MM.1S (cell line): ENCODE data around the gene HECTD4.

Experiments used
- DNase-seq: peaks from one replicate; pipeline ENCODE4 v3.0.0-alpha.2; 2015
- H2AFZ ChIP-seq: fragments of 300-600 bp; sonication (generic); 2 replicates; pipeline ENCODE4 v1.6.0; 2016; ENCODE audit warnings: antibody characterized with exemption, low read length
- H3F3A ChIP-seq: fragments of 300-600 bp; sonication (generic); 2 replicates; pipeline ENCODE4 v1.6.1; 2016; ENCODE audit warnings: mild to moderate bottlenecking, antibody characterized with exemption, low read length, moderate library complexity, mixed read lengths; ENCODE audit not compliant: insufficient read depth
- H3K27ac ChIP-seq: fragments of 300-600 bp; sonication (generic); 2 replicates; pipeline ENCODE4 v1.5.1; 2016; ENCODE audit warnings: mild to moderate bottlenecking, low read length
- H3K27me3 ChIP-seq: fragments of 300-600 bp; sonication (generic); replicated peaks from 2 replicates; pipeline ENCODE4 v1.6.0; 2016; ENCODE audit warnings: low read length; ENCODE audit not compliant: insufficient read depth
- H3K36me3 ChIP-seq: fragments of 300-600 bp; sonication (generic); replicated peaks from 2 replicates; pipeline ENCODE4 v1.6.1; 2016; ENCODE audit warnings: mild to moderate bottlenecking, low read length, mixed read lengths; ENCODE audit not compliant: insufficient read depth
- H3K4me1 ChIP-seq: fragments of 300-600 bp; sonication (generic); 2 replicates; pipeline ENCODE4 v1.6.1; 2016; ENCODE audit warnings: low read length, mixed read lengths
- H3K4me2 ChIP-seq: fragments of 300-600 bp; sonication (generic); 2 replicates; pipeline ENCODE4 v1.6.0; 2016; ENCODE audit warnings: low read depth, low read length
- H3K4me3 ChIP-seq: fragments of 300-600 bp; sonication (generic); 2 replicates; pipeline ENCODE4 v1.5.1; 2016; ENCODE audit warnings: low read length, mixed read lengths
- H3K79me2 ChIP-seq: fragments of 300-600 bp; sonication (generic); 2 replicates; pipeline ENCODE4 v1.6.1; 2016; ENCODE audit warnings: mixed run types, low read length, mixed read lengths
- H3K9ac ChIP-seq: fragments of 300-600 bp; sonication (generic); 2 replicates; pipeline ENCODE4 v1.6.1; 2016; ENCODE audit warnings: low read length, mixed read lengths
- H3K9me2 ChIP-seq: fragments of 300-600 bp; sonication (generic); replicated peaks from 2 replicates; pipeline ENCODE4 v1.6.1; 2016; ENCODE audit warnings: mild to moderate bottlenecking, low read length, mixed read lengths; ENCODE audit not compliant: insufficient read depth
- H3K9me3 ChIP-seq: fragments of 300-600 bp; sonication (generic); replicated peaks from 2 replicates; pipeline ENCODE4 v1.6.1; 2016; ENCODE audit warnings: mild to moderate bottlenecking, low read length, mixed read lengths; ENCODE audit not compliant: insufficient read depth
- H4K20me1 ChIP-seq: fragments of 300-600 bp; sonication (generic); 2 replicates; pipeline ENCODE4 v1.6.1; 2016; ENCODE audit warnings: mild to moderate bottlenecking, low read length, moderate library complexity, mixed read lengths; ENCODE audit not compliant: insufficient read depth
- CTCF ChIP-seq: fragments of 300-600 bp; sonication (generic); IDR thresholded peaks from 2 replicates; pipeline ENCODE4 v1.5.1; 2016; ENCODE audit warnings: antibody characterized with exemption, low read length, mixed read lengths
- EZH2 ChIP-seq: fragments of 300-600 bp; sonication (generic); optimal IDR thresholded peaks from 2 replicates; pipeline ENCODE3; 2017; ENCODE audit warnings: low read depth, mild to moderate bottlenecking, antibody characterized with exemption, low read length, mixed read lengths
- EZH2phosphoT487 ChIP-seq: fragments of 300-600 bp; sonication (generic); IDR thresholded peaks from 2 replicates; pipeline ENCODE4 v1.6.1; 2018; ENCODE audit warnings: antibody characterized with exemption, low read length

HECTD4 gene

GRCh38 chr12:112307317-112308011 is 74.8 kb downstream of the HECTD4 start:
- no peak overlapping the region for H3K4me2 ChIP-seq
- no peak overlapping the region for H3K27ac ChIP-seq
- no peaks in the 10 kb centered on the region for H3K27me3 ChIP-seq
- H3K4me3 ChIP-seq = no peak overlapping the region
- H2AFZ ChIP-seq = no peak overlapping the region
- H3K79me2 ChIP-seq = no peaks in the 10 kb centered on the region
- DNase-seq = no peak
- no peaks in the 10 kb centered on the region for H3K4me1 ChIP-seq
- no peaks in the 10 kb centered on the region for H3F3A ChIP-seq
- H4K20me1 ChIP-seq = no peaks in the 10 kb centered on the region
- no peak for TF ChIP-seq EZH2
- no peak for TF ChIP-seq CTCF
- no peak for TF ChIP-seq EZH2phosphoT487
- H3K9me2 ChIP-seq = no peaks in the 10 kb centered on the region
- H3K36me3 ChIP-seq = no peaks in the 10 kb centered on the region
- H3K9ac ChIP-seq = no peak overlapping the region
- H3K9me3 ChIP-seq = no peaks in the 10 kb centered on the region

- Histone ChIP-seq H3K36me3 (no peaks in the 10 kb centered on the region), H3K27me3 (no peaks in the 10 kb centered on the region), H3K9me2 (no peaks in the 10 kb centered on the region), H3K9ac (no peak overlapping the region), H3K4me1 (no peaks in the 10 kb centered on the region), H3F3A (no peaks in the 10 kb centered on the region), H3K9me3 (no peaks in the 10 kb centered on the region), H2AFZ (no peak overlapping the region), H3K4me2 (no peak overlapping the region), H4K20me1 (no peaks in the 10 kb centered on the region), H3K27ac (no peak overlapping the region), H3K79me2 (no peaks in the 10 kb centered on the region), H3K4me3 (no peak overlapping the region)
- DNase-seq = no peak
- no peak for TF ChIP-seq EZH2phosphoT487
- TF ChIP-seq CTCF = no peak
- no peak for TF ChIP-seq EZH2
Observed at GRCh38 chr12:112305951-112306350, 76.3 kb downstream of the HECTD4 start.

- H3K4me1 ChIP-seq = no peaks in the 10 kb centered on the region
Observed at GRCh38 chr12:112304436-112304835, 77.8 kb downstream of the HECTD4 start.

More at GRCh38 chr12:112304436-112304835, 77.8 kb downstream of the HECTD4 start:
- Histone ChIP-seq H3K27me3 (no peaks in the 10 kb centered on the region), H3K4me2 (no peak overlapping the region), H2AFZ (no peak overlapping the region), H3F3A (no peaks in the 10 kb centered on the region), H3K9me3 (no peaks in the 10 kb centered on the region), H3K9me2 (no peaks in the 10 kb centered on the region), H3K9ac (no peak overlapping the region), H3K36me3 (no peaks in the 10 kb centered on the region), H3K79me2 (no peaks in the 10 kb centered on the region), H3K27ac (no peak overlapping the region), H4K20me1 (no peaks in the 10 kb centered on the region), H3K4me3 (no peak overlapping the region)
- TF ChIP-seq EZH2phosphoT487 (no peak), CTCF (no peak), EZH2 (no peak)
- DNase-seq = no peak
